Skeletal muscle cell (primary cell): Measurements from ENCODE around the gene MPO.

Source experiments
- DNase-seq: peaks from one replicate; pipeline ENCODE4 v3.0.0-alpha.2; 2010; ENCODE audit warnings: low read depth
- H3K4me3 ChIP-seq: 2 replicates; pipeline ENCODE4 v1.5.1; 2011; ENCODE audit warnings: low read depth, mild to moderate bottlenecking, control low read depth, low read length, moderate library complexity

The MPO gene

GRCh38 chr17:58269557-58270291 is 11.0 kb downstream of the MPO start:
- H3K4me3 ChIP-seq = no peak overlapping the region
- DNase-seq = no peak

DNA sequence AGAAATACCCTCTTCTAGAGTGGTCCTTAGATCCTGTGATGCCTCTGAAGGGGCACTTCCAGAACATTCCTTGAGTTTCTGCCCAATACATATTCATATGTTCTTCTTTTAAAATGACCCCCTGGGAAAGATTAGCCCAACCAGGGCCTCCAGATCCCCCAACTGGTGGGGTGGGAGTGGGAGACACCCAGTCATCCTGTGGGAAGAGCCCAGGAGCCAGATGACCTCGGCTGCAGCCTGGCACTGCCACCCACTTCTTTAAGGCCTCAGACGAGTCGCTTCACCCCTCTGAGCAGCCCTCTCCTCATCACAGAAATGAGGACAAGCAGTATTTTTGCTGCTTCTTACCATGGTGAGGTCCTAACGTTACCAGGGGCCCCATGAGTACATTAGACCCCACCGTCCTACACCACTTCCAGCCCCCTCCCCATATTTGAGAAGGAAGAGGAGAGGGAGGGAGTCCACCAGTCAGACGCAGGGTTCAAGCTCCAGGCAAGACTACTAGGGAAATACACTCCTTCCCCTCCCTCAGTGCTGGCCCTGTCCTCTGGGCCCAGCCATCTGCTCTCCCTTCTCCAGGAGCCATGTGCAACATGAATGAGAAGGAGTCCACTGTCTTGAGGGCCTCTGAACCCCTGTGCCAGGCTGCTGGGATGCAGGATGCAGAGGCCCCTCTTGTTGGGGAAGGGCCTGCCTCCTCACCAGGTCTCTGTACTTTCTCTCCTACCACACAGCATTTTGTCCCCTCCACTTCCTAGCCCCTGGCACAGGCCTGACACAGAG is 11.8 kb downstream of the MPO start:
- no peak overlapping the region for H3K4me3 ChIP-seq
- no peak for DNase-seq

- DNase-seq = no peak
- no peak overlapping the region for H3K4me3 ChIP-seq
These were observed 12.4 kb downstream of the MPO start for GRCh38 chr17:58268326-58268725.

GRCh38 chr17:58267347-58268324 is 13.1 kb downstream of the MPO start:
- no peak overlapping the region for H3K4me3 ChIP-seq

GRCh38 chr17:58265902-58266875 is 14.5 kb downstream of the MPO start:
- no peak for DNase-seq
- no peak overlapping the region for H3K4me3 ChIP-seq

More at GRCh38 chr17:58267347-58268324, 13.1 kb downstream of the MPO start:
- no peak for DNase-seq

DNA sequence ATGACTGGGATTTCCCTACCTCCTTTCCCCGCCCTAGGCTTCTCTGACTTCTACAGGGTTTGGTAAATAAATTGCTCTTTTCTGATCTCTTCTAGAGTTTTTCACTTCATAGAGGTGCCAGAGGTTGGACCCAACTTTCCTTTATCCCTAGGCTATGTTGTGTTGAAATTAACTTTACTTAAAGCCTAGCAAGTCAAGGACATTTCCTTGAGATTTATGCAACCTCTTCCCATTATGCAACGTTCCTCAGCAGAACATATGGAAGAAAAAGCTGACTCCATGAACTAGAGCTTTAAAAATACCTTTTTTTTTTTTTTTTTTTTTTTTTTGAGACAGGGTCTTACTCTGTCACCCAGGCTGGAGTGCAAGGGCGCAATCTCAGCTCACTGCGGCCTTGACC is 15.5 kb downstream of the MPO start:
- no peak overlapping the region for H3K4me3 ChIP-seq
- DNase-seq = no peak

GRCh38 chr17:58264407-58265103 is 16.2 kb downstream of the MPO start:
- no peak overlapping the region for H3K4me3 ChIP-seq
- no peak for DNase-seq

- no peak overlapping the region for H3K4me3 ChIP-seq
- DNase-seq = no peak
These were observed 17.0 kb downstream of the MPO start for GRCh38 chr17:58263773-58264172.

GRCh38 chr17:58262149-58262548 is 18.6 kb downstream of the MPO start:
- DNase-seq = no peak

GRCh38 chr17:58254803-58255202 is 25.9 kb downstream of the MPO start:
- H3K4me3 ChIP-seq = no peak overlapping the region
- no peak for DNase-seq

More at GRCh38 chr17:58262149-58262548, 18.6 kb downstream of the MPO start:
- no peak overlapping the region for H3K4me3 ChIP-seq

DNA sequence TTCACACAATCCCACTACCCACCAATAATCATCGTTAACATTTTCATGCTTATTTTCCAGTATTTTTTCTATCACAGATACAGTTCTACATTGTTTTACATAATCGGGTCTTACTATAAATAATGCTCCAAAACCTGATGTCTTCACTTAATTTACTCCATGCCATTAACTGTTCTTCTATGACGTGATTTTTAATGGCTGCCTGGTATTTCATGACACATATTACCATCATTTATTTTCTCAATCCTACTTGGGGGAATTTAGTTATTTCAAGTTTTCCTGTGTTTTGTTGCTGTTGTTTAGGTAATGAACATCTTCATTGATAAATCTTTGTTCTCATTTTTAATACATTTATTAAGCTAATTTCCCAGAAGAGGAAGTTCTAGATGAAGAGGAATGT is 27.7 kb downstream of the MPO start:
- H3K4me3 ChIP-seq = no peak overlapping the region

DNA sequence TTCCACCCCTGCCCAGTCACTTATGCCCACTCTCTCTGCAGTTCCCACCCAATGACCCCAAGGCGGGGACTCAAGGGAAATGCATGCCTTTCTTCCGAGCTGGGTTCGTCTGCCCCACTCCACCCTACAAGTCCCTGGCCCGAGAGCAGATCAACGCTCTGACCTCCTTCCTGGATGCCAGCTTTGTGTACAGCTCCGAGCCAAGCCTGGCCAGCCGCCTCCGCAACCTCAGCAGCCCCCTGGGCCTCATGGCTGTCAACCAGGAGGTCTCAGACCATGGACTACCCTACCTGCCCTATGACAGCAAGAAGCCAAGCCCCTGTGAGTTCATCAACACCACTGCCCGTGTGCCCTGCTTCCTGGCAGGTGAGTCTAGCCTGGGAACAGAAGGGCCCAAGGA is 28.6 kb downstream of the MPO start:
- no peak overlapping the region for H3K4me3 ChIP-seq
- no peak for DNase-seq

More for the DNA sequence above, 27.7 kb downstream of the MPO start:
- DNase-seq = no peak

DNA sequence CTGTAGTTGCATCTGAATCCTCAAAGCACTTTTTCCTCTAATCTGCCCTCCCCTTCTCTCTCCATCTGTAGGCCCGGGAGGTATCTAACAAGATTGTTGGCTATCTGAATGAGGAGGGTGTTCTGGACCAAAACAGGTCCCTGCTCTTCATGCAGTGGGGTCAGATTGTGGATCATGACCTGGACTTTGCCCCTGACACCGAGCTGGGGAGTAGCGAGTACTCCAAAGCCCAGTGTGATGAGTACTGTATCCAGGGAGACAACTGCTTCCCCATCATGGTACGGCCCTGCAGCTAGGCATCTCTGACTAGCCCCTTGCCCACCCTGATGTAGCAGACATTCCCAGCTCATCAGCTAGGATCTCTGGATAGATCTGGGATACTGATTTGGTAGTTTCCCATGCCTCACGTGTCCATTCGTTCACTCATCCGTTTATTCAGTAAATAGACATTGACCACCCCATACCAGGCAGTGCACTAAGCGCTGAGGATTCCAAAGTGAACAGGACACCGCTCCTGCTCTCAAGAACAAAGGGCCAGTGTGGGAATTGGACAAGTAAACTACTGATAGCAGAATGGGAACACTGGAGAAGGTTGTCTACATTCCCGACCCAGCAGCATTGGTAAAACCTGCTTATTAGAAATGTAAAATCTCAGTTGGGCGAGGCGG is 30.3 kb downstream of the MPO start:
- no peak overlapping the region for H3K4me3 ChIP-seq
- no peak for DNase-seq

DNA sequence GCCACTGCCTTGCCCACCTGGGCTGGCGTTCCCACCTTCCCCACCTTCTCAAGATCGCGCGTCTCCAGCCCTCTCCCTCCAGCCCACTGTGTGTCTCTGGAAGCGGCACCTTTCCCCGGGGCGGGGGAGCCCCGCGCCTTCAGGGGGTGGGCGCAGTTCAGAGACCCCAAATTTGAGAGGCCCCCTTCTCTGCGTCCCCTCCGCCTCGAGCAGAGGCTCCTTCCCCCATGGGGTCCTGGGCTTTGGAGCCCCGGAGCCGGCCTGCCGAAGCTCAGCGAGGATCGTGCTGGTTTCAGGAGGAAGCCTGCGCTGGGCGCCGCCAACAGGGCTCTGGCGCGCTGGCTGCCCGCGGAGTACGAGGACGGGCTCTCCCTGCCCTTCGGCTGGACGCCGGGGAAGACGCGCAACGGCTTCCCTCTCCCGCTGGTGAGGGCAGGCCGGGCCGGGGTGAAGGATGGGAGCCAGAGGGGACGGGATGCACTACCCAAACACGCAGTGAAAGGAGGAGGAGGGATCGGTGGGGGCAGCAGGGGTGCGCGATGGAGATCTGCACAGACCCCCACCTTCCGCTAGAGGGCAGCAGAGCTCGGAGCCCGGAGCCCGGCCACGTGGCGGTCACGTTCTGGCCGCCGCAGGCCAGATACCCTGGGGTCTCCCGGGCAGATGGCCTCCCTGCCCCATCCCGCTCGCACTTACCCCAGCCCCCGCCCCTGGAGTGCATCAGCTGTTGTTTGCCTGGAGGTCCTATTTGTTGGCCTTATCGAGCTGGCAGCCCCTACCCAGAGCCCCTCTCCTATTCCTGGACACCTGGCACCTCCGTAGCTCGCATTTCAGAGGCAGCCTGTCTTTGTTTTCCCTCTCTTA is 31.2 kb downstream of the MPO start:
- no peak for DNase-seq
- H3K4me3 ChIP-seq = peak overlapping the region; percentile 54

DNA sequence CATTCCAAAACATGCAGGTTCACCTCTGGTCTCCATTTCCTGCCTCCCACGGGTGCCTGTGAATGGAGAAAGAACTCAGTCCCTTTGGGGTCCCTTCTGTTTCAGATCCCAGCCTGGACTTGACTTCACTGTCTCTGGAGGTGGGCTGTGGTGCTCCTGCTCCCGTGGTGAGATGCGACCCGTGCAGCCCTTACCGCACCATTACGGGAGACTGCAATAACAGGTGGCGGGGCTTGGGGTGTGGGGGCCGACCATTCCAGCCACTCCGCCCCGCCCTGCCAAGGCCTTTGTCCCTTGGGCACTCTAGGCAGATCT is 31.8 kb downstream of the MPO start:
- peak overlapping the region; percentile 54 for H3K4me3 ChIP-seq
- no peak for DNase-seq

DNA sequence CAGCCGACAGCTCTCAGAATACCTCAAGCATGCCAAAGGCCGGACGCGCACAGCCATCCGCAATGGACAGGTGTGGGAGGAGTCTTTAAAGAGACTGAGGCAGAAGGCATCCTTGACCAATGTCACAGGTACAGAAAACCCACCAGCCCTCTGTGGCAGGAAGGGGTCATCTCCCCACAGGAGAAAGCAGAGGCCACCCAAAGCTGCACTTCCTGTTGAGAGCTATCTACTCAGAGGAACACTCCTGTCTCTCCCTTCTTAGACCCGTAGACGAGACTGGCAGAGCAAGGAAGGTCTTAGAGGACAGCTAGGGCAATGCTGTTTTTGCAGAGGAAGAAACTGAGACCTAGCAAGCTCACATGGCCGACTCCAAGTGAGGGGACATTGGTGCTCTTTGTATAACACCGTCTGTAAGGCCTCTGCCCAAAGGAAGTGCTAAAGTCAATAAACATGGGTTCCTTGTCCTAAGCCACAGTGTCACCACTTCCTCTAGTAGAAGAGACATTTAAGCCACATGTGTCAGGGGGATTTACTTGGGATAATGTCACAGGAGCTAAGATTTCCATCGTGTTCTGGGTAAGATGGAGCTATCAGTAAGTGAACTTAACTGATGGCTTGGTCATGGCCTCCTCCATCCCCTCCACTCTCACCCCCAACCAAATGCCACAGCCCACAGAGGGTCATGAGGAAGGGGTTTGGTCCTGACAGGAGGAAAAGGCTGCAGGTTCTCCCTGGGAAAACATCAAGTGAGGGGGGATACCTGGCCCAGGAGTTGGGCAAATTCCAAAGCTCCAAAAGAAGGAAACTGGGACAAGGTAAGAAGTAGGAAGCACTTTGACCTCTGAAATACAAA is 33.0 kb downstream of the MPO start:
- no peak for DNase-seq

More for the DNA sequence above, 33.0 kb downstream of the MPO start:
- H3K4me3 ChIP-seq = no peak overlapping the region
